GM15510 (cell line): ENCODE results near the gene LIPT1.

Experiments used
- POLR2A ChIP-seq: IDR thresholded peaks from 3 replicates; pipeline ENCODE4 v1.6.1; 2011; ENCODE audit warnings: borderline replicate concordance; ENCODE audit not compliant: insufficient read length; ENCODE audit errors: extremely low read depth

The LIPT1 gene

GRCh38 chr2:99156891-99157290 is 2.1 kb downstream of the LIPT1 start:
- no peak for TF ChIP-seq POLR2A

DNA sequence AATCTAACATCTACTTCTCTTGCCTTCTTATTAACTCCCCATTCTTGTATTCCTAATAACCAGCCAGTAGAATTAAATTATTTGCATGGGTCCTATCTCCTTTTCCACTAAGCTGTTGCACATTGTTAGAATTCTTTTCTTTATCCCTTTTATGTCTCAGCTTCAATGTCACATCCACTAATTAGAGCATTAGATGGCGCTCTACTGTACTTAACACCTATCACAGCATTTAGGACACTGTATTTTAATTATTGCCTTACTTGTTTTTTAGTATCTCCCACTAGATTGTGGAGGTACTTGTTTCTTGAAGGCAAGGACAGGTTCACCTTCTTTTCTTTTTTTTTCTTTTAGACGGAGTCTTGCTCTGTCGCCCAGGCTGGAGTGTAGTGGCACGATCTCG is 3.8 kb downstream of the LIPT1 start:
- TF ChIP-seq POLR2A = no peak

GRCh38 chr2:99159594-99159993 is 4.8 kb downstream of the LIPT1 start:
- TF ChIP-seq POLR2A = no peak

- TF ChIP-seq POLR2A = no peak
Measured at GRCh38 chr2:99166218-99166617, 11.5 kb downstream of the LIPT1 start.

GRCh38 chr2:99169534-99169933 is 14.8 kb downstream of the LIPT1 start:
- no peak for TF ChIP-seq POLR2A

DNA sequence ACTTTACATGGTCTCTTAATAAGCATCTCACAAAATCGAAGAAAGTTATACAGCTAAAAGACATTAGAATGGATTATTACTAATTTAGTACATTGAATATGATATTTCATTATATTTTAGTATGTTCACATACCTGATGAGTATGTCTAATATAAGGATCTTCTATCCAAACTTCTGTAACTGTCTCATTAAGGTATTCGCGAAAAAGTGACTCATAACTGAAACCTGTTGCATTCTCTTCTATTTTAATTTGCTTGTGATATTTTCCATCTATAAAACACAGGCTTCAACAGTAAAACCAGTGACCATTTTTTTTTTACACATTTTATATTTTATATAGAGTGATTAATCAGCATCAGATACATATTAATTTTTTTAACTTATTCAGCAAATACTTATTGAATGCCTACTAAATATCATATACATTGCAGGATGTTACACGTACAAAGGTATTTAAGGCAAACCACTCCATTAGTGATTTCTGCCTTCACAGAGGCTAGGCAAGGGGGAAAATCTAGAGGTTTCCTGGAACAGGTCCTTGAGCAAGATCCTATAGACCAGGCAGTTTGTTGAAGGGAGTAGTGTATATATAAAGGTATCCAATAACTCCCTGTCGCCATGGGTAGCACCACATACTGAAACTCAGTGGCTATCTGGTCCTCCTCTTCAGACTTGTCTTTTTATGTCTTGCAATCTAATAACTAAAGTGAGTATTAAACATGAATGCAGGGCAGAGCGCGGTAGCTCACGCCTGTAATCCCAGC is 16.8 kb downstream of the LIPT1 start:
- TF ChIP-seq POLR2A = no peak

DNA sequence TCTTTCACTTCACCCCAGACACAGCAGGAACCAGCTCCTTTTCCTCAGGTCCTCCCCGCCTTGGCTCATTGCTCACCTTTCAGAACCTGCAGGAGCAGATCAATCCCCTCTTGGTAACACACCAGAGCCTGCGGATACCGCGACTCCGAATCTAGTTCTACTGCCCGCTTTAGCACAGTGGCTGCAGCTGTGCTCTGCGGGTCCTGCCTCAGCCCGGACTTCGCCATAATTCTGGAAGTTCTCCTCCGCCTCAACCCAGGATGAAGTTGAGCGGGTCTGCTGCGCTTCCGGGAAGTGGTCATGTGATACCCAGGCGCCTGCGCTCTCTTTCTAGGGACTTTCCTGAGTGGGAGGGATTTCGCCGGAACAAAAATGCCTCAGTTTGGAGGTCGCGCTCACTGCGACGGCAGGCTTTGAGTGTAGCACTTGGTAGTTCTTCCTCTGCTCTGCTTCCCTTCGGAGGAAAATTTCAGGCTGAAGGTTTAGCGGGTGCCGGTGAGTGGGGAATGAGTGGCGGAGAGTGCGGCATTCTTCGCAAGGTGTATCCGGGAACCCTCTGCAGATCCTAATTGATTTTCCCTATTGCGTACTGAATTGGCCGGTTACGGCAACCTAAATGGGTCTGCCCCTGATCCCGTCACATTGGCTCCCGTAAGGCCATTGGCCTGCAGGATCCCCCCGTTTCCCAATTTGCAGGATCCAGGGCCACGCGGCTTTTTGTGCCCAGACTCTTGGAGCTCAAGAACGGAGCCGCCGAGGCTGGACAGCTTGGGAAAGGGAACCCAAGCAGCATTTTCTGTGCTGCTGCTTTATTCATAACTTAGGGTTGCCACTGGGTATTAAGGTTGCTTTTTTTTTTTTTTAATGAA is 26.2 kb downstream of the LIPT1 start, which contains the start of the genes MITD1 and MRPL30:
Gene MITD1 (minus strand): TSS at position 304 of the 869 bp plus-strand sequence. CDS start 77 bp downstream, at position 227.
Gene MRPL30 (plus strand): TSS at position 430 of the 869 bp plus-strand sequence. CDS start 5,020 bp downstream, outside the sequence.
- peak; percentile 88 for TF ChIP-seq POLR2A

GRCh38 chr2:99181624-99182000 is 26.8 kb downstream of the LIPT1 start:
- no peak for TF ChIP-seq POLR2A

GRCh38 chr2:99183025-99183424 is 28.3 kb downstream of the LIPT1 start:
- TF ChIP-seq POLR2A = no peak

DNA sequence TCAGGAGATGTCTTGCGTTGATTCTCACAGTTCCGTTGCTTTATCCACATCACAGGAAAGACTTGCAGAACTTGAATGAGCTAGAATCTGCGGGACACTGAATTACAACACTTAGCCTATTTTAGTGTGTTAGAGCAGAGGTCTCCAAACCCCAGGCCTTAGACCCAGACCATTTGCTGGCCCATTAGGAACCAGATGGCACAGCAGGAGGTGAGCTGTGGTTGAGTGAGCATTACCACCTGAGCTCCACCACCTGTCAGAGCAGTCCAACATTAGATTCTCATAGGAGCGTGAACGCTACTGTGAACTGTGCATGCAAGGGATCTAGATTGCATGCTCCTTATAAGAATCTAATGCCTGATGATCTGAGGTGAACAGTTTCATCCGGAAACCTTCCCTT is 30.0 kb downstream of the LIPT1 start:
- no peak for TF ChIP-seq POLR2A

DNA sequence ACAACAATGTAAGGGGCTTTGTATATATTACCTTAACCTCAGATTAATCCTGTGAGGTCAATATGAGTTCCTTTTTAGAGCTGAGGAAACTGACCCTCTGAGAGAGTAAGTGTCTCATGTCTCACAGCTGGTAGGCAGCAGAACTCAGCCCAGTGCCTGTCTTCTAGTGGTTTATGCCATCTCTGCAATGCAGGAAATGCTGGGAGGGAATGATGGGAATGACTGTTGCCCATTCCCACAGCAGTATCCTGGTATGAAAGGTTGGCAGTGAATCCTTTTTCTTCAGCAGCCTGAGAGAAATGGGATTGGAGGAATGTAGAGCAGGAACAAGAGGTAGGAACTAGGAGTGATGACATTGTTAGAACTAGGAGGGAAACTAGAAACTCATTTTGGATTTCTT is 32.2 kb downstream of the LIPT1 start:
- no peak for TF ChIP-seq POLR2A

GRCh38 chr2:99188357-99188756 is 33.6 kb downstream of the LIPT1 start:
- no peak for TF ChIP-seq POLR2A

DNA sequence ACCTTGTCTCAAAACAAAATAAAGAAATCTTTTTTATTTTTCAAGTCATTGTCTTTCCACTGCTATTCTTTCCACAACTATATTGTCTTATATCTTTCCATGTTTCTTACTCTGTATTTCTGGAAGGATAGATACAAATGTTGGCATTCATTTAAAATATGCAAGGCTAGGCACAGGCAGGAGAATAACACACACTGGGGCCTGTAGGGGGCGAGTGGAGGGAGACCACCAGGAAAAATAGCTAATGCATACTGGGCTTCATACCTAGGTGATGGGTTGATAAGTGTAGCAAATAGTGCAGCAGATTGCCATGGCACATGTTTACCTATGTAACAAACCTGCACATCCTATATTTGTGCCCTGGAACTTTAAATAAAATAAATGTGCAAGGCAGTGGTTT is 35.8 kb downstream of the LIPT1 start:
- no peak for TF ChIP-seq POLR2A

- TF ChIP-seq POLR2A = no peak
Measured at GRCh38 chr2:99198103-99198841, 43.5 kb downstream of the LIPT1 start.
